GM12878 (cell line): ENCODE measurements around the gene COL27A1. TPM values are rescaled to one million over a fixed set of nuclear protein-coding genes. Genes with fewer than 3 reads are reported as not detected.

Experiments
- ATAC-seq: fragments of 200-7000 bp; cut with Tn5 transposase; 3 replicates; pipeline ENCODE4 v1.9.1; 2020; ENCODE audit warnings: mild to moderate bottlenecking, moderate library complexity
- BruUV-seq: library from RNA; stranded (reverse); fragments of 400-500 nt; replicated peaks from 2 replicates; lab custom pipeline; 2021; lab: Mats Ljungman, UMichigan
- CTCF ChIA-PET: fragments of 300-600 bp; sonication (Branson Sonifier 250); formaldehyde crosslinking; extraction: SDS; loops from one replicate; lab custom pipeline; 2021; ENCODE audit warnings: inconsistent platforms; lab: Yijun Ruan, JAX
- POLR2A ChIA-PET: fragments of 350-600 bp; formaldehyde crosslinking; extraction: SDS; loops from one replicate; lab custom pipeline; 2021; ENCODE audit warnings: inconsistent platforms; lab: Charles Lee
- RAD21 ChIA-PET: fragments of 300-600 bp; sonication (Branson Sonifier 250); formaldehyde crosslinking; loops from one replicate; lab custom pipeline; 2023; ENCODE audit warnings: antibody characterized with exemption; ENCODE audit not compliant: unreplicated experiment; lab: Charles Lee
- SMC1A ChIA-PET: fragments of 300-600 bp; sonication (Branson Sonifier 250); formaldehyde crosslinking; loops from one replicate; lab custom pipeline; 2023; ENCODE audit not compliant: unreplicated experiment, uncharacterized antibody; lab: Charles Lee
- DNase-seq: peaks from one replicate; pipeline ENCODE4 v3.0.0-alpha.2; 2011; ENCODE audit warnings: low read depth, low spot score
- FAIRE-seq: peaks from 3 replicates; lab custom pipeline; 2011; peaks lifted over from hg19 to GRCh38; lab: Jason Lieb, UNC
- H2AFZ ChIP-seq: 2 replicates; pipeline ENCODE4 v1.6.0; 2011; ENCODE audit warnings: low read depth, low read length, control low read depth; ENCODE audit not compliant: control insufficient read depth
- H3K27ac ChIP-seq: 2 replicates; pipeline ENCODE4 v1.5.1; 2011; ENCODE audit warnings: control low read depth; ENCODE audit not compliant: control insufficient read depth, insufficient read depth
- H3K27me3 ChIP-seq, 2 experiments: replicated peaks in 1 of 2; 2 replicates each; pipeline versions ENCODE4 v1.6.0 to v1.6.1; 2011; ENCODE audit warnings: low read length in 1 of 2; ENCODE audit not compliant: control insufficient read depth in 2 of 2, insufficient read depth in 2 of 2
- H3K36me3 ChIP-seq, 2 experiments: 2 replicates each; pipeline ENCODE4 v1.5.1; 2011; ENCODE audit warnings: low read length in 1 of 2; ENCODE audit not compliant: control insufficient read depth in 2 of 2, insufficient read depth in 2 of 2
- H3K4me1 ChIP-seq: 2 replicates; pipeline ENCODE4 v1.6.1; 2011; ENCODE audit warnings: mild to moderate bottlenecking, low read length, moderate library complexity, mixed read lengths; ENCODE audit not compliant: control insufficient read depth, insufficient read depth
- H3K4me2 ChIP-seq: 2 replicates; pipeline ENCODE4 v1.6.0; 2011; ENCODE audit warnings: control low read depth; ENCODE audit not compliant: control insufficient read depth, insufficient read depth
- H3K4me3 ChIP-seq: fragments of 200-600 bp; sonication (generic); 2 replicates; pipeline ENCODE4 v1.5.1; 2016
- H3K79me2 ChIP-seq: 2 replicates; pipeline ENCODE4 v1.6.0; 2011; ENCODE audit warnings: low read length; ENCODE audit not compliant: control insufficient read depth, insufficient read depth
- H3K9ac ChIP-seq: 2 replicates; pipeline ENCODE4 v1.8.0; 2011; ENCODE audit warnings: low read length, control low read depth, mixed read lengths; ENCODE audit not compliant: control insufficient read depth, insufficient read depth
- H3K9me3 ChIP-seq: replicated peaks from 3 replicates; pipeline ENCODE4 v1.5.1; 2011; ENCODE audit warnings: mild to moderate bottlenecking, low read length; ENCODE audit not compliant: control insufficient read depth, insufficient read depth
- H4K20me1 ChIP-seq: 2 replicates; pipeline ENCODE4 v1.6.0; 2011; ENCODE audit not compliant: control insufficient read depth, insufficient read depth
- ASH2L ChIP-seq: fragments of 300-600, 200-600 bp; sonication (generic); IDR thresholded peaks from 2 replicates; pipeline ENCODE4 v1.6.1; 2017; ENCODE audit warnings: low read depth, mild to moderate bottlenecking, borderline replicate concordance
- BMI1 ChIP-seq: fragments of 450-650 bp; IDR thresholded peaks from 2 replicates; pipeline ENCODE4 v1.6.1; 2016; ENCODE audit warnings: mild to moderate bottlenecking, moderate library complexity, borderline replicate concordance
- CTCF ChIP-seq, 3 experiments: IDR thresholded peaks in 2 of 3; conservative IDR thresholded peaks in 1 of 3; 2 replicates each; pipeline ENCODE4 v1.5.1; 2011; ENCODE audit warnings: low read depth in 3 of 3, low read length in 3 of 3, mild to moderate bottlenecking in 3 of 3, control low read depth in 2 of 3, moderate library complexity in 2 of 3, inconsistent platforms in 1 of 3, mixed read lengths in 1 of 3; ENCODE audit not compliant: control insufficient read depth in 2 of 3, insufficient read depth in 1 of 3; ENCODE audit errors: extremely low read depth in 1 of 3
- NR2C1 ChIP-seq: fragments of 450-650 bp; IDR thresholded peaks from 2 replicates; pipeline ENCODE4 v1.6.1; 2017; ENCODE audit warnings: antibody characterized with exemption, mild to moderate bottlenecking, moderate library complexity
- WGBS: methylation state at CpG from one replicate; pipeline ENCODE4 v1.1.6; 2016; ENCODE audit warnings: low lambda C conversion rate; ENCODE audit not compliant: insufficient replicate concordance, insufficient coverage; ENCODE audit errors: missing lambda C conversion rate; 5-methylcytosine and 5-hydroxymethylcytosine counted together
- in situ Hi-C: fragments of 300-500 bp; cut with MboI; formaldehyde crosslinking; loops from 9 replicates; pipeline ENCODE4 v1.14.3; 2018; ENCODE audit warnings: mixed read lengths
- intact Hi-C: fragments of 100-400 bp; cut with micrococcal nuclease; formaldehyde crosslinking; loops from one replicate; pipeline ENCODE4 v1.14.2; 2022; ENCODE audit not compliant: unreplicated experiment
- polyA plus RNA-seq, 11 experiments: library from polyadenylated mRNA; depleted of rRNA in 4 of 11; unstranded in 6 of 11; stranded (reverse) in 5 of 11; fragments of >200 nt; fragmentation: Nextera tagmentation in 4 of 11; fragmentation: Illumina TruSeq in 1 of 11; extraction: Ambion mirVana in 4 of 11; extraction: Trizol in 1 of 11; gene quantifications; 1 replicate in 1 of 11; 2 replicates in 10 of 11; pipeline versions ENCODE4 v1.2.1 to v1.2.3, GENCODE V29; 2011 to 2016; ENCODE audit warnings: inconsistent platforms in 2 of 11, missing spikeins in 2 of 11, low read depth in 1 of 11
- total RNA-seq, 4 experiments: library from RNA; depleted of rRNA in 3 of 4; stranded (reverse); fragments of >200 nt in 3 of 4; fragmentation: Illumina TruSeq in 1 of 4; extraction: Trizol in 1 of 4; gene quantifications; 2 replicates each; pipeline versions ENCODE4 v1.2.1 to v1.2.3, GENCODE V29; 2013 to 2021

Gene COL27A1
- total and polyA plus RNA-seq, 10 of the 15 experiments (the other 5 are each of a cell fraction or from before 2014, with no cell fraction given) = 0.10 TPM; not detected in 9

- ATAC-seq = no peak
- Histone ChIP-seq H3K36me3 (no peaks in the 10 kb centered on the region), H3K4me3 (no peak overlapping the region), H3K4me2 (no peak overlapping the region), H2AFZ (no peak overlapping the region), H3K27ac (no peak overlapping the region), H3K4me1 (no peaks in the 10 kb centered on the region), H3K9ac (no peak overlapping the region), H3K27me3 (peaks cover 0 to 3% of the 10 kb centered on the region in 2 experiments; a peak in 3 of 4 replicates), H3K79me2 (no peaks in the 10 kb centered on the region), H4K20me1 (no peaks in the 10 kb centered on the region), H3K9me3 (no peaks in the 10 kb centered on the region)
- WGBS = 20% methylated on average over 3 of the region's 3 CpGs
- in situ Hi-C loops = no loop called here
- intact Hi-C loops = no loop called here
- no peak for DNase-seq
- RAD21 ChIA-PET = no interaction called here
- CTCF ChIA-PET = no interaction called here
- POLR2A ChIA-PET = no interaction called here
- SMC1A ChIA-PET = interaction anchor here (0.8 kb wide), 1 partner anchor 524 kb away, joined by 3 read pairs; no protein-coding TSS in a partner anchor
- BruUV-seq = no TSS peak
- TF ChIP-seq NR2C1 (no peak), BMI1 (no peak), CTCF (IDR thresholded peaks at IDR 0.05 in 2 of 3, conservative IDR thresholded peaks at IDR 0.05 in 1 of 3; ENCODE audit: control insufficient read depth in 2 of 3, extremely low read depth in 1 of 3, insufficient read depth in 1 of 3, low read depth in 3 of 3, low read length in 3 of 3) (no peak), ASH2L (no peak)
- no peak for FAIRE-seq
Observed at GRCh38 chr9:114174557-114174875, 19.2 kb downstream of the COL27A1 start.
